ENCODE results near the gene ZNF514. TPM values are rescaled to one million over a fixed set of nuclear protein-coding genes. Genes with fewer than 3 reads are reported as not detected.

Gene ZNF514
- polyA plus RNA-seq, 1 donor (not counting 4 experiments of a cell fraction or from before 2014, with no cell fraction given): 7.9 TPM

- TF ChIP-seq, protein P1, sequence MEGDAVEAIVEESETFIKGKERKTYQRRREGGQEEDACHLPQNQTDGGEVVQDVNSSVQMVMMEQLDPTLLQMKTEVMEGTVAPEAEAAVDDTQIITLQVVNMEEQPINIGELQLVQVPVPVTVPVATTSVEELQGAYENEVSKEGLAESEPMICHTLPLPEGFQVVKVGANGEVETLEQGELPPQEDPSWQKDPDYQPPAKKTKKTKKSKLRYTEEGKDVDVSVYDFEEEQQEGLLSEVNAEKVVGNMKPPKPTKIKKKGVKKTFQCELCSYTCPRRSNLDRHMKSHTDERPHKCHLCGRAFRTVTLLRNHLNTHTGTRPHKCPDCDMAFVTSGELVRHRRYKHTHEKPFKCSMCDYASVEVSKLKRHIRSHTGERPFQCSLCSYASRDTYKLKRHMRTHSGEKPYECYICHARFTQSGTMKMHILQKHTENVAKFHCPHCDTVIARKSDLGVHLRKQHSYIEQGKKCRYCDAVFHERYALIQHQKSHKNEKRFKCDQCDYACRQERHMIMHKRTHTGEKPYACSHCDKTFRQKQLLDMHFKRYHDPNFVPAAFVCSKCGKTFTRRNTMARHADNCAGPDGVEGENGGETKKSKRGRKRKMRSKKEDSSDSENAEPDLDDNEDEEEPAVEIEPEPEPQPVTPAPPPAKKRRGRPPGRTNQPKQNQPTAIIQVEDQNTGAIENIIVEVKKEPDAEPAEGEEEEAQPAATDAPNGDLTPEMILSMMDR (optimal IDR thresholded peaks at IDR 0.05 in 1 of 3, IDR thresholded peaks at IDR 0.05 in 1 of 3, conservative IDR thresholded peaks at IDR 0.05 in 1 of 3; ENCODE audit: extremely low read depth in 1 of 3, insufficient read depth in 2 of 3, low read length in 3 of 3): no peak
- TF ChIP-seq EZH2 (IDR thresholded peaks at IDR 0.05; ENCODE audit: low read length): no peak
- H3K79me2 ChIP-seq (ENCODE audit: control insufficient read depth, insufficient read depth, low read length): peaks cover 27% of the 10 kb centered on the region
- no peaks in the 10 kb centered on the region for H3K9me1 ChIP-seq (ENCODE audit: control insufficient read depth, extremely low read depth, insufficient read depth, low read length)
- no peaks in the 10 kb centered on the region for H3K9me3 ChIP-seq (ENCODE audit: control insufficient read depth, low read depth, low read length)
- H3K9ac ChIP-seq (ENCODE audit: control insufficient read depth, extremely low read depth, insufficient read depth, low read length): peak within 1 kb of the TSS; percentile 97
- dilution Hi-C loops (cut with MboI; ENCODE audit: extremely low pct_ligation_motif_present, low sequenced_read_pairs): no loop called here
- H3K4me1 ChIP-seq (ENCODE audit: control insufficient read depth, extremely low read depth, insufficient read depth, low read length): peaks cover 15% of the 10 kb centered on the region
- H3K27me3 ChIP-seq (ENCODE audit: control insufficient read depth, extremely low read depth, insufficient read depth, low read length): no peaks in the 10 kb centered on the region
- H3K4me2 ChIP-seq (ENCODE audit: control insufficient read depth, extremely low read depth, insufficient read depth, low read depth, low read length): peak within 1 kb of the TSS; percentile 87
- no peaks in the 10 kb centered on the region for H4K20me1 ChIP-seq (ENCODE audit: control insufficient read depth, extremely low read depth, insufficient read depth, low read length)
- H3K4me3 ChIP-seq (ENCODE audit: control insufficient read depth in 2 of 3, extremely low read depth in 1 of 3, insufficient read depth in 2 of 3, low read depth in 1 of 3, low read length in 3 of 3): peak within 1 kb of the TSS; percentile 85 to 90 (median 87)
- H3K36me3 ChIP-seq (ENCODE audit: control insufficient read depth in 2 of 2, extremely low read depth in 1 of 2, insufficient read depth in 2 of 2, low read length in 2 of 2): no peaks in the 10 kb centered on the region
- DNase-seq (ENCODE audit: low read depth, low spot score): peak; percentile 83
- peak; percentile 78 for FAIRE-seq
- H3K27ac ChIP-seq (ENCODE audit: control insufficient read depth, insufficient read depth, low read length): peak within 1 kb of the TSS; percentile 96
- peak within 1 kb of the TSS; percentile 100 for H2AFZ ChIP-seq (ENCODE audit: control insufficient read depth, low read length)
Measured at GRCh38 chr2:95165371-95166064, 5.9 kb upstream of the ZNF514 start, which contains the start of gene ZNF2. ZNF2 (plus strand) TSS chr2:95165809; CDS start chr2:95176227, 10,418 bp downstream.

DNA sequence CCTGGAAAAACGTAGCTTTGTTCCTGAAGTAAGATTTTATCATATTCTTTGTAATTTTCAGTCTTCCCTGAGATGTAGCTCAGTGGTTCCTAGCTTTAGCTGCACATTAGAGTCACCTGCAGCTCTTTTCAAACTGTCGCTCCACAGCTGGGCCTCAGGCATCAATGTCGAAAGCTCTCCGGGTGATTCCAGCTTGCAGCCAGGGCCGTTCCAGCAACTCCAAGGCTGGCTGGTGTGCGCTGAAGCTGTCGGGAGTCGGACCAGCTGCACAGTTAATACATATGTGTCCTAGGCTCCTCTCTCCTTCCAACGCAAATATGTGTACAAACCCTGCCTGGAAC, 5.4 kb upstream of the ZNF514 start:
- Histone ChIP-seq H3K27me3 (ENCODE audit: control insufficient read depth, extremely low read depth, insufficient read depth, low read length) (no peaks in the 10 kb centered on the region), H3K4me1 (ENCODE audit: control insufficient read depth, extremely low read depth, insufficient read depth, low read length) (peaks cover 15% of the 10 kb centered on the region), H3K4me2 (ENCODE audit: control insufficient read depth, extremely low read depth, insufficient read depth, low read depth, low read length) (peak overlapping the region; percentile 82), H3K9ac (ENCODE audit: control insufficient read depth, extremely low read depth, insufficient read depth, low read length) (peak overlapping the region; percentile 97), H3K36me3 (ENCODE audit: control insufficient read depth in 2 of 2, extremely low read depth in 1 of 2, insufficient read depth in 2 of 2, low read length in 2 of 2) (no peaks in the 10 kb centered on the region), H2AFZ (ENCODE audit: control insufficient read depth, low read length) (peak overlapping the region; percentile 98), H3K27ac (ENCODE audit: control insufficient read depth, insufficient read depth, low read length) (peak overlapping the region; percentile 96), H3K4me3 (ENCODE audit: control insufficient read depth in 2 of 3, extremely low read depth in 1 of 3, insufficient read depth in 2 of 3, low read depth in 1 of 3, low read length in 3 of 3) (peak overlapping the region; percentile 85 to 90 (median 87)), H3K9me1 (ENCODE audit: control insufficient read depth, extremely low read depth, insufficient read depth, low read length) (no peaks in the 10 kb centered on the region), H3K9me3 (ENCODE audit: control insufficient read depth, low read depth, low read length) (no peaks in the 10 kb centered on the region), H3K79me2 (ENCODE audit: control insufficient read depth, insufficient read depth, low read length) (peaks cover 27% of the 10 kb centered on the region), H4K20me1 (ENCODE audit: control insufficient read depth, extremely low read depth, insufficient read depth, low read length) (no peaks in the 10 kb centered on the region)
- DNase-seq (ENCODE audit: low read depth, low spot score) (no peak), FAIRE-seq (no peak)
- TF ChIP-seq, protein P1 (optimal IDR thresholded peaks at IDR 0.05 in 1 of 3, IDR thresholded peaks at IDR 0.05 in 1 of 3, conservative IDR thresholded peaks at IDR 0.05 in 1 of 3; ENCODE audit: extremely low read depth in 1 of 3, insufficient read depth in 2 of 3, low read length in 3 of 3): no peak
- no peak for TF ChIP-seq EZH2 (IDR thresholded peaks at IDR 0.05; ENCODE audit: low read length)
- dilution Hi-C loops (cut with MboI; ENCODE audit: extremely low pct_ligation_motif_present, low sequenced_read_pairs): no loop called here

Measured in keratinocyte (primary cell).